ENCODE measurements around the gene HSCB. TPM values are rescaled to one million over a fixed set of nuclear protein-coding genes. Genes with fewer than 3 reads are reported as not detected.
"Not testable (repeated sequence)": the region's sequence is repeated elsewhere in the genome, so short reads cannot be mapped to it uniquely, and the experiment has no call there.

HSCB gene
- total RNA-seq, 1 donor from 2014 or later: 16.7 TPM

GRCh38 chr22:28738876-28739275, 3.0 kb upstream of the HSCB start:
- not testable (repeated sequence) for H3K4me3 ChIP-seq (ENCODE audit: low read length in 3 of 3); H3K27me3 ChIP-seq (ENCODE audit: control insufficient read depth in 3 of 3, insufficient read depth in 3 of 3, low read length in 3 of 3); H3K9me3 ChIP-seq (ENCODE audit: control insufficient read depth in 3 of 3, low read length in 3 of 3); H3K36me3 ChIP-seq (ENCODE audit: control insufficient read depth in 3 of 3, insufficient read depth in 3 of 3, low read length in 3 of 3); H3K9ac ChIP-seq (ENCODE audit: low read depth in 1 of 3, low read length in 3 of 3); H3K27ac ChIP-seq (ENCODE audit: low read depth, low read length)
- H3K4me1 ChIP-seq (ENCODE audit: control insufficient read depth in 3 of 3, insufficient read depth in 3 of 3, low read length in 3 of 3): peaks cover 10 to 19% (median 14%) of the 10 kb centered on the region in 3 donors

GRCh38 chr22:28741200-28741784, 547 bp upstream of the HSCB start:
- Histone ChIP-seq H3K27me3 (ENCODE audit: control insufficient read depth in 3 of 3, insufficient read depth in 3 of 3, low read length in 3 of 3) (no peaks in the 10 kb centered on the region), H3K9ac (ENCODE audit: low read depth in 1 of 3, low read length in 3 of 3) (peak overlapping the region in 2 of 3 donors; percentile 96 to 99), H3K36me3 (ENCODE audit: control insufficient read depth in 3 of 3, insufficient read depth in 3 of 3, low read length in 3 of 3) (peaks cover 10 to 20% (median 15%) of the 10 kb centered on the region in 3 donors), H3K4me1 (ENCODE audit: control insufficient read depth in 3 of 3, insufficient read depth in 3 of 3, low read length in 3 of 3) (peaks cover 10 to 19% (median 14%) of the 10 kb centered on the region in 3 donors), H3K9me3 (ENCODE audit: control insufficient read depth in 3 of 3, low read length in 3 of 3) (no peaks in the 10 kb centered on the region), H3K4me3 (ENCODE audit: low read length in 3 of 3) (peak overlapping the region; percentile 91 to 97 (median 92)), H3K27ac (ENCODE audit: low read depth, low read length) (no peak overlapping the region)

- peak overlapping the region; percentile 96 to 99 (median 98) for H3K9ac ChIP-seq (ENCODE audit: low read depth in 1 of 3, low read length in 3 of 3)
- no peaks in the 10 kb centered on the region for H3K9me3 ChIP-seq (ENCODE audit: control insufficient read depth in 3 of 3, low read length in 3 of 3)
- no peaks in the 10 kb centered on the region for H3K27me3 ChIP-seq (ENCODE audit: control insufficient read depth in 3 of 3, insufficient read depth in 3 of 3, low read length in 3 of 3)
- peak overlapping the region; percentile 97 for H3K27ac ChIP-seq (ENCODE audit: low read depth, low read length)
- peaks cover 10 to 19% (median 14%) of the 10 kb centered on the region in 3 donors for H3K4me1 ChIP-seq (ENCODE audit: control insufficient read depth in 3 of 3, insufficient read depth in 3 of 3, low read length in 3 of 3)
- H3K36me3 ChIP-seq (ENCODE audit: control insufficient read depth in 3 of 3, insufficient read depth in 3 of 3, low read length in 3 of 3): peaks cover 17 to 33% (median 26%) of the 10 kb centered on the region in 3 donors
- peak overlapping the region; percentile 91 to 97 (median 92) for H3K4me3 ChIP-seq (ENCODE audit: low read length in 3 of 3)
Measured at GRCh38 chr22:28742562-28742962, 723 bp downstream of the HSCB start.

GRCh38 chr22:28743852-28744251, 2.0 kb downstream of the HSCB start:
- peaks cover 21 to 39% (median 32%) of the 10 kb centered on the region in 3 donors for H3K36me3 ChIP-seq (ENCODE audit: control insufficient read depth in 3 of 3, insufficient read depth in 3 of 3, low read length in 3 of 3)

GRCh38 chr22:28750471-28750881, 8.6 kb downstream of the HSCB start:
- Histone ChIP-seq H3K9ac (ENCODE audit: low read depth in 1 of 3, low read length in 3 of 3) (no peak overlapping the region), H3K4me3 (ENCODE audit: low read length in 3 of 3) (no peak overlapping the region), H3K27ac (ENCODE audit: low read depth, low read length) (no peak overlapping the region), H3K4me1 (ENCODE audit: control insufficient read depth in 3 of 3, insufficient read depth in 3 of 3, low read length in 3 of 3) (no peaks in the 10 kb centered on the region), H3K9me3 (ENCODE audit: control insufficient read depth in 3 of 3, low read length in 3 of 3) (no peaks in the 10 kb centered on the region), H3K27me3 (ENCODE audit: control insufficient read depth in 3 of 3, insufficient read depth in 3 of 3, low read length in 3 of 3) (no peaks in the 10 kb centered on the region), H3K36me3 (ENCODE audit: control insufficient read depth in 3 of 3, insufficient read depth in 3 of 3, low read length in 3 of 3) (peaks cover 15 to 35% (median 30%) of the 10 kb centered on the region in 3 donors)

More at GRCh38 chr22:28743852-28744251, 2.0 kb downstream of the HSCB start:
- peaks cover 10 to 19% (median 14%) of the 10 kb centered on the region in 3 donors for H3K4me1 ChIP-seq (ENCODE audit: control insufficient read depth in 3 of 3, insufficient read depth in 3 of 3, low read length in 3 of 3)
- no peak overlapping the region for H3K27ac ChIP-seq (ENCODE audit: low read depth, low read length)
- no peaks in the 10 kb centered on the region for H3K27me3 ChIP-seq (ENCODE audit: control insufficient read depth in 3 of 3, insufficient read depth in 3 of 3, low read length in 3 of 3)
- H3K4me3 ChIP-seq (ENCODE audit: low read length in 3 of 3): no peak overlapping the region
- H3K9ac ChIP-seq (ENCODE audit: low read depth in 1 of 3, low read length in 3 of 3): no peak overlapping the region
- H3K9me3 ChIP-seq (ENCODE audit: control insufficient read depth in 3 of 3, low read length in 3 of 3): no peaks in the 10 kb centered on the region

- not testable (repeated sequence) for H3K4me3 ChIP-seq (ENCODE audit: low read length in 3 of 3); H3K27me3 ChIP-seq (ENCODE audit: control insufficient read depth in 3 of 3, insufficient read depth in 3 of 3, low read length in 3 of 3); H3K9me3 ChIP-seq (ENCODE audit: control insufficient read depth in 3 of 3, low read length in 3 of 3); H3K9ac ChIP-seq (ENCODE audit: low read depth in 1 of 3, low read length in 3 of 3); H3K4me1 ChIP-seq (ENCODE audit: control insufficient read depth in 3 of 3, insufficient read depth in 3 of 3, low read length in 3 of 3); H3K27ac ChIP-seq (ENCODE audit: low read depth, low read length); H3K36me3 ChIP-seq (ENCODE audit: control insufficient read depth in 3 of 3, insufficient read depth in 3 of 3, low read length in 3 of 3)
Measured at GRCh38 chr22:28754512-28754911, 12.7 kb downstream of the HSCB start.

- Histone ChIP-seq H3K27me3 (ENCODE audit: control insufficient read depth in 3 of 3, insufficient read depth in 3 of 3, low read length in 3 of 3) (no peaks in the 10 kb centered on the region), H3K4me3 (ENCODE audit: low read length in 3 of 3) (no peak overlapping the region), H3K27ac (ENCODE audit: low read depth, low read length) (no peak overlapping the region), H3K36me3 (ENCODE audit: control insufficient read depth in 3 of 3, insufficient read depth in 3 of 3, low read length in 3 of 3) (peaks cover 0 to 4% (median 0%) of the 10 kb centered on the region in 3 donors), H3K9me3 (ENCODE audit: control insufficient read depth in 3 of 3, low read length in 3 of 3) (no peaks in the 10 kb centered on the region), H3K4me1 (ENCODE audit: control insufficient read depth in 3 of 3, insufficient read depth in 3 of 3, low read length in 3 of 3) (no peaks in the 10 kb centered on the region), H3K9ac (ENCODE audit: low read depth in 1 of 3, low read length in 3 of 3) (no peak overlapping the region)
Measured at GRCh38 chr22:28759861-28760560, 18.2 kb downstream of the HSCB start.

- H3K9ac ChIP-seq (ENCODE audit: low read depth in 1 of 3, low read length in 3 of 3): no peak overlapping the region
- no peaks in the 10 kb centered on the region for H3K9me3 ChIP-seq (ENCODE audit: control insufficient read depth in 3 of 3, low read length in 3 of 3)
- H3K4me1 ChIP-seq (ENCODE audit: control insufficient read depth in 3 of 3, insufficient read depth in 3 of 3, low read length in 3 of 3): no peaks in the 10 kb centered on the region
- peaks cover 0 to 4% (median 0%) of the 10 kb centered on the region in 3 donors for H3K36me3 ChIP-seq (ENCODE audit: control insufficient read depth in 3 of 3, insufficient read depth in 3 of 3, low read length in 3 of 3)
- no peaks in the 10 kb centered on the region for H3K27me3 ChIP-seq (ENCODE audit: control insufficient read depth in 3 of 3, insufficient read depth in 3 of 3, low read length in 3 of 3)
- no peak overlapping the region for H3K4me3 ChIP-seq (ENCODE audit: low read length in 3 of 3)
- H3K27ac ChIP-seq (ENCODE audit: low read depth, low read length): no peak overlapping the region
Measured at GRCh38 chr22:28761449-28761755, 19.6 kb downstream of the HSCB start.

GRCh38 chr22:28762000-28762399, 20.2 kb downstream of the HSCB start:
- H3K9ac ChIP-seq (ENCODE audit: low read depth in 1 of 3, low read length in 3 of 3); H3K27me3 ChIP-seq (ENCODE audit: control insufficient read depth in 3 of 3, insufficient read depth in 3 of 3, low read length in 3 of 3); H3K9me3 ChIP-seq (ENCODE audit: control insufficient read depth in 3 of 3, low read length in 3 of 3); H3K36me3 ChIP-seq (ENCODE audit: control insufficient read depth in 3 of 3, insufficient read depth in 3 of 3, low read length in 3 of 3); H3K4me1 ChIP-seq (ENCODE audit: control insufficient read depth in 3 of 3, insufficient read depth in 3 of 3, low read length in 3 of 3); H3K27ac ChIP-seq (ENCODE audit: low read depth, low read length); H3K4me3 ChIP-seq (ENCODE audit: low read length in 3 of 3): not testable (repeated sequence)

- no peaks in the 10 kb centered on the region for H3K4me1 ChIP-seq (ENCODE audit: control insufficient read depth in 3 of 3, insufficient read depth in 3 of 3, low read length in 3 of 3)
- H3K36me3 ChIP-seq (ENCODE audit: control insufficient read depth in 3 of 3, insufficient read depth in 3 of 3, low read length in 3 of 3): no peaks in the 10 kb centered on the region
- no peaks in the 10 kb centered on the region for H3K27me3 ChIP-seq (ENCODE audit: control insufficient read depth in 3 of 3, insufficient read depth in 3 of 3, low read length in 3 of 3)
- H3K4me3 ChIP-seq (ENCODE audit: low read length in 3 of 3): no peak overlapping the region
- no peak overlapping the region for H3K27ac ChIP-seq (ENCODE audit: low read depth, low read length)
- H3K9ac ChIP-seq (ENCODE audit: low read depth in 1 of 3, low read length in 3 of 3): no peak overlapping the region
- H3K9me3 ChIP-seq (ENCODE audit: control insufficient read depth in 3 of 3, low read length in 3 of 3): peaks cover 0 to 3% (median 0%) of the 10 kb centered on the region in 3 donors
Measured at GRCh38 chr22:28766628-28767027, 24.8 kb downstream of the HSCB start.

All from skeletal muscle tissue (tissue), 4 donors.